ENCODE results near the gene SMPX. TPM values are rescaled to one million over a fixed set of nuclear protein-coding genes. Genes with fewer than 3 reads are reported as not detected.

SMPX gene
- total RNA-seq, 1 donor from 2014 or later: 3.5 TPM

- no peak for DNase-seq (ENCODE audit: low spot score in 2 of 2, unreplicated experiment in 2 of 2)
- Mint-ChIP-seq H3K4me3 (no peak overlapping the region), H3K36me3 (no peaks in the 10 kb centered on the region), H3K27ac (peak overlapping the region; percentile 95), H3K9me3 (peaks cover 4% of the 10 kb centered on the region), H3K4me1 (peaks cover 74% of the 10 kb centered on the region), H3K27me3 (ENCODE audit: low read depth) (no peaks in the 10 kb centered on the region)
- no peak for TF ChIP-seq CTCF (IDR thresholded peaks at IDR 0.05; ENCODE audit: unreplicated experiment)
These were observed 22.2 kb downstream of the SMPX start for GRCh38 chrX:21735768-21736127.

- Mint-ChIP-seq H3K27ac (peak overlapping the region; percentile 95), H3K36me3 (no peaks in the 10 kb centered on the region), H3K4me1 (peaks cover 70% of the 10 kb centered on the region), H3K4me3 (peak overlapping the region; percentile 11), H3K9me3 (peaks cover 4% of the 10 kb centered on the region), H3K27me3 (ENCODE audit: low read depth) (no peaks in the 10 kb centered on the region)
- DNase-seq (ENCODE audit: low spot score in 2 of 2, unreplicated experiment in 2 of 2): no peak
- TF ChIP-seq CTCF (IDR thresholded peaks at IDR 0.05; ENCODE audit: unreplicated experiment): no peak
These were observed 22.7 kb downstream of the SMPX start for GRCh38 chrX:21735038-21735767.

GRCh38 chrX:21734175-21734574 is 23.7 kb downstream of the SMPX start:
- H3K9me3 Mint-ChIP-seq: peaks cover 4% of the 10 kb centered on the region
- H3K36me3 Mint-ChIP-seq: no peaks in the 10 kb centered on the region
- H3K4me1 Mint-ChIP-seq: peaks cover 69% of the 10 kb centered on the region
- no peak for DNase-seq (ENCODE audit: low spot score in 2 of 2, unreplicated experiment in 2 of 2)
- TF ChIP-seq CTCF (IDR thresholded peaks at IDR 0.05; ENCODE audit: unreplicated experiment): no peak
- H3K27me3 Mint-ChIP-seq (ENCODE audit: low read depth): no peaks in the 10 kb centered on the region
- peak overlapping the region; percentile 95 for H3K27ac Mint-ChIP-seq
- H3K4me3 Mint-ChIP-seq: no peak overlapping the region

- no peak for TF ChIP-seq CTCF (IDR thresholded peaks at IDR 0.05; ENCODE audit: unreplicated experiment)
- peaks cover 4% of the 10 kb centered on the region for H3K9me3 Mint-ChIP-seq
- H3K27ac Mint-ChIP-seq: peak overlapping the region; percentile 95
- H3K4me1 Mint-ChIP-seq: peaks cover 66% of the 10 kb centered on the region
- H3K4me3 Mint-ChIP-seq: no peak overlapping the region
- no peak for DNase-seq (ENCODE audit: low spot score in 2 of 2, unreplicated experiment in 2 of 2)
- no peaks in the 10 kb centered on the region for H3K36me3 Mint-ChIP-seq
- H3K27me3 Mint-ChIP-seq (ENCODE audit: low read depth): no peaks in the 10 kb centered on the region
These were observed 24.2 kb downstream of the SMPX start for GRCh38 chrX:21733705-21734104.

GRCh38 chrX:21730026-21730425 is 27.9 kb downstream of the SMPX start:
- no peak overlapping the region for H3K4me3 Mint-ChIP-seq
- TF ChIP-seq CTCF (IDR thresholded peaks at IDR 0.05; ENCODE audit: unreplicated experiment): no peak
- DNase-seq (ENCODE audit: low spot score in 2 of 2, unreplicated experiment in 2 of 2): no peak
- H3K27me3 Mint-ChIP-seq (ENCODE audit: low read depth): no peaks in the 10 kb centered on the region
- H3K36me3 Mint-ChIP-seq: no peaks in the 10 kb centered on the region
- peaks cover 59% of the 10 kb centered on the region for H3K4me1 Mint-ChIP-seq
- peak overlapping the region; percentile 62 for H3K27ac Mint-ChIP-seq
- H3K9me3 Mint-ChIP-seq: peaks cover 4% of the 10 kb centered on the region

Data from mesothelial cell of epicardium (in vitro differentiated cells).